ENCODE results near the gene APOL5. TPM values are rescaled to one million over a fixed set of nuclear protein-coding genes. Genes with fewer than 3 reads are reported as not detected.

The APOL5 gene
- total RNA-seq, 2 experiments from 2014 or later = not detected

DNA sequence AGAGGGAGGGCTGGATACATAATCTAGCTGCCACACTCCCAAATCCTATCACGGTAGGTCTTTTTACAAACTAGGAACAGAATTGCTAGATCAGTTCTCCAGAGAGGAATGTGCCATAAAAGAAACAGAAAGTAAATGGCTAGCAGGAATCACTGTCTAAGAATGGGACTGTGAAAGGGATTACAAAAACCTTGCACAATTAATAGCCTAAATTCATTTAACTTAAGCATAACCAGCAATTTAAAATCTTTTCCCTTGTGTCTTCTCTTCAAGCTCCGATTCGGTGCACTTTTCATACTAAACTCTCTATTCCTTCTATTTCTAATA is 35.2 kb downstream of the APOL5 start:
- H3K4me3 ChIP-seq (ENCODE audit: low read length) = no peak overlapping the region
- no peaks in the 10 kb centered on the region for H3K9me3 Mint-ChIP-seq
- H3K27ac ChIP-seq (ENCODE audit: low read depth in 1 of 2, low read length in 2 of 2) = no peak overlapping the region
- H3K4me1 ChIP-seq (ENCODE audit: insufficient read depth, low read length) = no peaks in the 10 kb centered on the region
- H3K4me1 Mint-ChIP-seq (ENCODE audit: low read depth) = peaks cover 7% of the 10 kb centered on the region
- H3K36me3 Mint-ChIP-seq (ENCODE audit: low read depth) = no peaks in the 10 kb centered on the region
- intact Hi-C loops (cut with DNase I, micrococcal nuclease) = no loop called here
- H3K36me3 ChIP-seq (ENCODE audit: insufficient read depth, low read length) = no peaks in the 10 kb centered on the region
- POLR2A ChIA-PET = no interaction called here
- TF ChIP-seq, protein P1, sequence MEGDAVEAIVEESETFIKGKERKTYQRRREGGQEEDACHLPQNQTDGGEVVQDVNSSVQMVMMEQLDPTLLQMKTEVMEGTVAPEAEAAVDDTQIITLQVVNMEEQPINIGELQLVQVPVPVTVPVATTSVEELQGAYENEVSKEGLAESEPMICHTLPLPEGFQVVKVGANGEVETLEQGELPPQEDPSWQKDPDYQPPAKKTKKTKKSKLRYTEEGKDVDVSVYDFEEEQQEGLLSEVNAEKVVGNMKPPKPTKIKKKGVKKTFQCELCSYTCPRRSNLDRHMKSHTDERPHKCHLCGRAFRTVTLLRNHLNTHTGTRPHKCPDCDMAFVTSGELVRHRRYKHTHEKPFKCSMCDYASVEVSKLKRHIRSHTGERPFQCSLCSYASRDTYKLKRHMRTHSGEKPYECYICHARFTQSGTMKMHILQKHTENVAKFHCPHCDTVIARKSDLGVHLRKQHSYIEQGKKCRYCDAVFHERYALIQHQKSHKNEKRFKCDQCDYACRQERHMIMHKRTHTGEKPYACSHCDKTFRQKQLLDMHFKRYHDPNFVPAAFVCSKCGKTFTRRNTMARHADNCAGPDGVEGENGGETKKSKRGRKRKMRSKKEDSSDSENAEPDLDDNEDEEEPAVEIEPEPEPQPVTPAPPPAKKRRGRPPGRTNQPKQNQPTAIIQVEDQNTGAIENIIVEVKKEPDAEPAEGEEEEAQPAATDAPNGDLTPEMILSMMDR (IDR thresholded peaks at IDR 0.05) = no peak
- H3K9me3 ChIP-seq (ENCODE audit: control insufficient read depth in 1 of 2, insufficient read depth in 1 of 2, low read length in 2 of 2) = no peaks in the 10 kb centered on the region
- H3K27ac Mint-ChIP-seq = no peak overlapping the region
- no peak overlapping the region for H3K4me3 Mint-ChIP-seq
- H3K27me3 ChIP-seq (ENCODE audit: control insufficient read depth in 1 of 2, insufficient read depth in 2 of 2, low read length in 2 of 2) = no peaks in the 10 kb centered on the region
- CTCF ChIA-PET = no interaction called here
- no peaks in the 10 kb centered on the region for H3K27me3 Mint-ChIP-seq
- no peak for DNase-seq
- ATAC-seq (ENCODE audit: poor library complexity) = no peak

DNA sequence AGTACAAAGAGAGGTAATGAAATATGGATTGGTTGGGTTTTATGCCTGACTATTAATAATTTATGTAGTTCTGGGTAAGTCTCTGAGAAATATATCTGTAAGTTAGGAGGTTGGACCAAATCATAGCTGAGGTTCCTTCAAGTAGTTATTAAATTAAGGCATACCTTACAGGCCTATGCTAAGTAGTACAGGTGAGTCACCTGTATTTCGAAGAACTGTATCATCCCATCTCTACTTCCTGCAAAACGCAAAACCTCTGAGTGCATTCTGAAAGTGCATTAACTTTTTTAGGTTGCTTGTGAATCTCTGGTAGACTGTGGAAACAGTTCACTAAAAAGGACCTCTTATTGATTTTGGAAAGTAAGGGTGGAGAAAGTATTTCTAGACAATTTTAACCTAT is 37.1 kb downstream of the APOL5 start:
- no peaks in the 10 kb centered on the region for H3K27me3 ChIP-seq (ENCODE audit: control insufficient read depth in 1 of 2, insufficient read depth in 2 of 2, low read length in 2 of 2)
- Mint-ChIP-seq H3K4me1 (ENCODE audit: low read depth) (peaks cover 7% of the 10 kb centered on the region), H3K36me3 (ENCODE audit: low read depth) (no peaks in the 10 kb centered on the region), H3K9me3 (no peaks in the 10 kb centered on the region), H3K27ac (no peak overlapping the region), H3K4me3 (no peak overlapping the region), H3K27me3 (no peaks in the 10 kb centered on the region)
- POLR2A ChIA-PET = no interaction called here
- H3K4me1 ChIP-seq (ENCODE audit: insufficient read depth, low read length) = no peaks in the 10 kb centered on the region
- TF ChIP-seq, protein P1 (IDR thresholded peaks at IDR 0.05) = no peak
- no peak overlapping the region for H3K27ac ChIP-seq (ENCODE audit: low read depth in 1 of 2, low read length in 2 of 2)
- intact Hi-C loops (cut with DNase I, micrococcal nuclease) = no loop called here
- no peak overlapping the region for H3K4me3 ChIP-seq (ENCODE audit: low read length)
- CTCF ChIA-PET = no interaction called here
- ATAC-seq (ENCODE audit: poor library complexity) = no peak
- no peaks in the 10 kb centered on the region for H3K9me3 ChIP-seq (ENCODE audit: control insufficient read depth in 1 of 2, insufficient read depth in 1 of 2, low read length in 2 of 2)
- DNase-seq = no peak
- H3K36me3 ChIP-seq (ENCODE audit: insufficient read depth, low read length) = no peaks in the 10 kb centered on the region

DNA sequence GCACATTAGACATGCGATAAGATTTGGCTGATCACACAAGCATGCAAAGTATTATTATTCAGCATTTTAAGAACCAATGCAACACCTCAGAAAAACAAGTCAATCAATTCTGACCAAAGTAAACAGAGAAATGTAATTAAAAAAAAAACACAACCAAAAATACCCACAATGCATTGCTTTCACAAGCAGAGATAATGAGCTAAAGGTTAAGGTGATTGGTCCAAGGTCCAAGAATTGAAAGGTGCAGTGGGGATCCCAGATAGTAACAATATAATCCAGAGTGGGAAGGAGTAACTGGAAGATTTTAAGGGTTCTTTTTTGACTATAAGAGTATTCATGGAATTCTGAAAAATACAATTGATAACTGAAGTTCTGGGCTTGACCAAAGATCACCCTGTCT is 39.0 kb downstream of the APOL5 start:
- H3K9me3 Mint-ChIP-seq = no peaks in the 10 kb centered on the region
- H3K27me3 Mint-ChIP-seq = no peaks in the 10 kb centered on the region
- Histone ChIP-seq H3K9me3 (ENCODE audit: control insufficient read depth in 1 of 2, insufficient read depth in 1 of 2, low read length in 2 of 2) (no peaks in the 10 kb centered on the region), H3K27ac (ENCODE audit: low read depth in 1 of 2, low read length in 2 of 2) (no peak overlapping the region), H3K27me3 (ENCODE audit: control insufficient read depth in 1 of 2, insufficient read depth in 2 of 2, low read length in 2 of 2) (no peaks in the 10 kb centered on the region), H3K4me1 (ENCODE audit: insufficient read depth, low read length) (no peaks in the 10 kb centered on the region), H3K36me3 (ENCODE audit: insufficient read depth, low read length) (no peaks in the 10 kb centered on the region), H3K4me3 (ENCODE audit: low read length) (no peak overlapping the region)
- no peak overlapping the region for H3K27ac Mint-ChIP-seq
- ChIA-PET CTCF (no interaction called here), POLR2A (no interaction called here)
- no peak overlapping the region for H3K4me3 Mint-ChIP-seq
- ATAC-seq (ENCODE audit: poor library complexity) (no peak), DNase-seq (no peak)
- TF ChIP-seq, protein P1 (IDR thresholded peaks at IDR 0.05) = no peak
- intact Hi-C loops (cut with DNase I, micrococcal nuclease) = no loop called here
- H3K4me1 Mint-ChIP-seq (ENCODE audit: low read depth) = peaks cover 7% of the 10 kb centered on the region
- H3K36me3 Mint-ChIP-seq (ENCODE audit: low read depth) = no peaks in the 10 kb centered on the region
